ENCODE measurements around the gene CUEDC2.
A peak's percentile ranks its signal among the peaks of the same experiment; 100 is the strongest.

The CUEDC2 gene

GRCh38 chr10:102468683-102469082, 36.3 kb upstream of the CUEDC2 start:
- TF ChIP-seq POLR2A (IDR thresholded peaks at IDR 0.05; ENCODE audit: low read depth, low read length) = no peak
- no peak for TF ChIP-seq POLR2AphosphoS5 (IDR thresholded peaks at IDR 0.05; ENCODE audit: low read depth, low read length)
- TF ChIP-seq POU2F2 (IDR thresholded peaks at IDR 0.05; ENCODE audit: low read depth, low read length) = no peak
- TF ChIP-seq SPI1 (IDR thresholded peaks at IDR 0.05; ENCODE audit: low read depth, low read length) = no peak
- TF ChIP-seq PAX5 (IDR thresholded peaks at IDR 0.05; ENCODE audit: insufficient read depth, low read length, severe bottlenecking) = no peak
- no peak for TF ChIP-seq TAF1 (IDR thresholded peaks at IDR 0.05; ENCODE audit: low read depth, low read length)
- DNase-seq (ENCODE audit: insufficient read length, low spot score) (no peak), FAIRE-seq (no peak)

- no peak for TF ChIP-seq PAX5 (IDR thresholded peaks at IDR 0.05; ENCODE audit: insufficient read depth, low read length, severe bottlenecking)
- TF ChIP-seq SPI1 (IDR thresholded peaks at IDR 0.05; ENCODE audit: low read depth, low read length) = no peak
- TF ChIP-seq POLR2AphosphoS5 (IDR thresholded peaks at IDR 0.05; ENCODE audit: low read depth, low read length) = no peak
- no peak for TF ChIP-seq POU2F2 (IDR thresholded peaks at IDR 0.05; ENCODE audit: low read depth, low read length)
- no peak for TF ChIP-seq TAF1 (IDR thresholded peaks at IDR 0.05; ENCODE audit: low read depth, low read length)
- TF ChIP-seq POLR2A (IDR thresholded peaks at IDR 0.05; ENCODE audit: low read depth, low read length) = no peak
- no peak for DNase-seq (ENCODE audit: insufficient read length, low spot score)
- FAIRE-seq = no peak
Observed at GRCh38 chr10:102467971-102468438, 35.6 kb upstream of the CUEDC2 start.

- FAIRE-seq (no peak), DNase-seq (ENCODE audit: insufficient read length, low spot score) (no peak)
- TF ChIP-seq SPI1 (IDR thresholded peaks at IDR 0.05; ENCODE audit: low read depth, low read length) (no peak), POU2F2 (IDR thresholded peaks at IDR 0.05; ENCODE audit: low read depth, low read length) (no peak), PAX5 (IDR thresholded peaks at IDR 0.05; ENCODE audit: insufficient read depth, low read length, severe bottlenecking) (no peak), TAF1 (IDR thresholded peaks at IDR 0.05; ENCODE audit: low read depth, low read length) (no peak), POLR2AphosphoS5 (IDR thresholded peaks at IDR 0.05; ENCODE audit: low read depth, low read length) (no peak), POLR2A (IDR thresholded peaks at IDR 0.05; ENCODE audit: low read depth, low read length) (no peak)
Observed at GRCh38 chr10:102467318-102467717, 34.9 kb upstream of the CUEDC2 start.

GRCh38 chr10:102465466-102465865, 33.1 kb upstream of the CUEDC2 start:
- FAIRE-seq = no peak
- no peak for DNase-seq (ENCODE audit: insufficient read length, low spot score)
- no peak for TF ChIP-seq SPI1 (IDR thresholded peaks at IDR 0.05; ENCODE audit: low read depth, low read length)
- no peak for TF ChIP-seq TAF1 (IDR thresholded peaks at IDR 0.05; ENCODE audit: low read depth, low read length)
- no peak for TF ChIP-seq POU2F2 (IDR thresholded peaks at IDR 0.05; ENCODE audit: low read depth, low read length)
- no peak for TF ChIP-seq POLR2A (IDR thresholded peaks at IDR 0.05; ENCODE audit: low read depth, low read length)
- no peak for TF ChIP-seq PAX5 (IDR thresholded peaks at IDR 0.05; ENCODE audit: insufficient read depth, low read length, severe bottlenecking)
- TF ChIP-seq POLR2AphosphoS5 (IDR thresholded peaks at IDR 0.05; ENCODE audit: low read depth, low read length) = no peak

GRCh38 chr10:102463983-102464382, 31.6 kb upstream of the CUEDC2 start:
- DNase-seq (ENCODE audit: insufficient read length, low spot score) (no peak), FAIRE-seq (no peak)
- TF ChIP-seq TAF1 (IDR thresholded peaks at IDR 0.05; ENCODE audit: low read depth, low read length) (no peak), SPI1 (IDR thresholded peaks at IDR 0.05; ENCODE audit: low read depth, low read length) (no peak), POLR2A (IDR thresholded peaks at IDR 0.05; ENCODE audit: low read depth, low read length) (no peak), POU2F2 (IDR thresholded peaks at IDR 0.05; ENCODE audit: low read depth, low read length) (no peak)

GRCh38 chr10:102462512-102463054, 30.2 kb upstream of the CUEDC2 start:
- DNase-seq (ENCODE audit: insufficient read length, low spot score) (no peak), FAIRE-seq (no peak)
- TF ChIP-seq POU2F2 (IDR thresholded peaks at IDR 0.05; ENCODE audit: low read depth, low read length) (no peak), TAF1 (IDR thresholded peaks at IDR 0.05; ENCODE audit: low read depth, low read length) (no peak), POLR2AphosphoS5 (IDR thresholded peaks at IDR 0.05; ENCODE audit: low read depth, low read length) (no peak), SPI1 (IDR thresholded peaks at IDR 0.05; ENCODE audit: low read depth, low read length) (no peak), PAX5 (IDR thresholded peaks at IDR 0.05; ENCODE audit: insufficient read depth, low read length, severe bottlenecking) (no peak), POLR2A (IDR thresholded peaks at IDR 0.05; ENCODE audit: low read depth, low read length) (no peak)

- DNase-seq (ENCODE audit: insufficient read length, low spot score) = peak; percentile 99
- TF ChIP-seq POLR2A (IDR thresholded peaks at IDR 0.05; ENCODE audit: low read depth, low read length) (no peak), TAF1 (IDR thresholded peaks at IDR 0.05; ENCODE audit: low read depth, low read length) (peak; percentile 53; the same call in 1 of the 2 replicates), POLR2AphosphoS5 (IDR thresholded peaks at IDR 0.05; ENCODE audit: low read depth, low read length) (no peak)
- peak; percentile 98 for FAIRE-seq
Observed at GRCh38 chr10:102461187-102462054, 29.0 kb upstream of the CUEDC2 start.

- FAIRE-seq (no peak), DNase-seq (ENCODE audit: insufficient read length, low spot score) (no peak)
- TF ChIP-seq POU2F2 (IDR thresholded peaks at IDR 0.05; ENCODE audit: low read depth, low read length) (no peak), POLR2A (IDR thresholded peaks at IDR 0.05; ENCODE audit: low read depth, low read length) (no peak), SPI1 (IDR thresholded peaks at IDR 0.05; ENCODE audit: low read depth, low read length) (no peak), POLR2AphosphoS5 (IDR thresholded peaks at IDR 0.05; ENCODE audit: low read depth, low read length) (no peak), TAF1 (IDR thresholded peaks at IDR 0.05; ENCODE audit: low read depth, low read length) (no peak), PAX5 (IDR thresholded peaks at IDR 0.05; ENCODE audit: insufficient read depth, low read length, severe bottlenecking) (no peak)
Observed at GRCh38 chr10:102460836-102461186, 28.4 kb upstream of the CUEDC2 start.

GRCh38 chr10:102458656-102459055, 26.3 kb upstream of the CUEDC2 start:
- FAIRE-seq = no peak
- no peak for DNase-seq (ENCODE audit: insufficient read length, low spot score)
- TF ChIP-seq TAF1 (IDR thresholded peaks at IDR 0.05; ENCODE audit: low read depth, low read length) = no peak
- no peak for TF ChIP-seq POU2F2 (IDR thresholded peaks at IDR 0.05; ENCODE audit: low read depth, low read length)
- TF ChIP-seq POLR2A (IDR thresholded peaks at IDR 0.05; ENCODE audit: low read depth, low read length) = no peak
- TF ChIP-seq SPI1 (IDR thresholded peaks at IDR 0.05; ENCODE audit: low read depth, low read length) = no peak
- no peak for TF ChIP-seq PAX5 (IDR thresholded peaks at IDR 0.05; ENCODE audit: insufficient read depth, low read length, severe bottlenecking)
- no peak for TF ChIP-seq POLR2AphosphoS5 (IDR thresholded peaks at IDR 0.05; ENCODE audit: low read depth, low read length)
